Loucy (cell line): ENCODE data around the gene SGO2.

ENCODE experiments used
- H2AFZ ChIP-seq: fragments of 200-600 bp; sonication (generic); 2 replicates; pipeline ENCODE4 v1.6.0; 2016; ENCODE audit warnings: antibody characterized with exemption, mild to moderate bottlenecking, low read length, moderate library complexity
- H3F3A ChIP-seq: fragments of 200-600 bp; 2 replicates; pipeline ENCODE4 v1.6.0; 2016; ENCODE audit warnings: antibody characterized with exemption, low read depth, mild to moderate bottlenecking
- H3K27me3 ChIP-seq: fragments of 200-600 bp; sonication (generic); 2 replicates; pipeline ENCODE4 v1.6.1; 2014; ENCODE audit warnings: low read length, mild to moderate bottlenecking; ENCODE audit not compliant: insufficient read depth, poor library complexity, severe bottlenecking
- H3K36me3 ChIP-seq: fragments of 200-600 bp; sonication (generic); 2 replicates; pipeline ENCODE4 v1.6.1; 2016; ENCODE audit warnings: low read length; ENCODE audit not compliant: insufficient read depth
- H3K4me1 ChIP-seq: fragments of 200-600 bp; sonication (generic); 2 replicates; pipeline ENCODE4 v1.5.1; 2014; ENCODE audit warnings: low read length, mild to moderate bottlenecking; ENCODE audit not compliant: insufficient read depth, poor library complexity, severe bottlenecking
- H3K4me2 ChIP-seq: fragments of 200-600 bp; sonication (generic); 2 replicates; pipeline ENCODE4 v1.6.0; 2014; ENCODE audit warnings: antibody characterized with exemption, low read length, low read depth, mild to moderate bottlenecking; ENCODE audit not compliant: poor library complexity, severe bottlenecking
- H3K4me3 ChIP-seq: fragments of 200-600 bp; sonication (generic); 2 replicates; pipeline ENCODE4 v1.5.1; 2014; ENCODE audit warnings: low read length, mild to moderate bottlenecking, mixed read lengths; ENCODE audit not compliant: poor library complexity, severe bottlenecking
- H3K79me2 ChIP-seq: fragments of 200-600 bp; sonication (generic); 2 replicates; pipeline ENCODE4 v1.6.1; 2014; ENCODE audit warnings: low read length; ENCODE audit not compliant: insufficient read depth
- H3K9ac ChIP-seq: fragments of 200-600 bp; sonication (generic); 2 replicates; pipeline ENCODE4 v1.6.0; 2014; ENCODE audit warnings: mild to moderate bottlenecking, low read depth, low read length, moderate library complexity; ENCODE audit not compliant: poor library complexity, severe bottlenecking
- H3K9me2 ChIP-seq: fragments of 200-600 bp; sonication (generic); replicated peaks from 2 replicates; pipeline ENCODE4 v1.6.1; 2016; ENCODE audit warnings: low read depth, low read length, mixed read lengths
- H3K9me3 ChIP-seq: fragments of 200-600 bp; sonication (generic); 2 replicates; pipeline ENCODE4 v1.6.1; 2014; ENCODE audit warnings: mild to moderate bottlenecking, antibody characterized with exemption, low read length, low read depth; ENCODE audit not compliant: insufficient read depth
- H4K20me1 ChIP-seq: fragments of 200-600 bp; sonication (generic); 2 replicates; pipeline ENCODE4 v1.6.0; 2014; ENCODE audit warnings: antibody characterized with exemption, low read length, mild to moderate bottlenecking; ENCODE audit not compliant: insufficient read depth, poor library complexity, severe bottlenecking
- CTCF ChIP-seq: fragments of 200-600 bp; sonication (generic); conservative IDR thresholded peaks from 2 replicates; pipeline ENCODE4 v1.5.1; 2014; ENCODE audit warnings: mild to moderate bottlenecking, antibody characterized with exemption, low read length
- EZH2phosphoT487 ChIP-seq: fragments of 200-600 bp; IDR thresholded peaks from 2 replicates; pipeline ENCODE4 v1.6.1; 2018; ENCODE audit warnings: antibody characterized with exemption, mild to moderate bottlenecking, moderate library complexity, borderline replicate concordance

SGO2 gene

GRCh38 chr2:200614249-200614648 lies 88.2 kb downstream of the SGO2 start:
- no peak overlapping the region for H3K4me2 ChIP-seq
- H3K36me3 ChIP-seq = no peaks in the 10 kb centered on the region
- no peaks in the 10 kb centered on the region for H3K9me3 ChIP-seq
- no peaks in the 10 kb centered on the region for H4K20me1 ChIP-seq
- no peaks in the 10 kb centered on the region for H3K4me1 ChIP-seq
- H3F3A ChIP-seq = no peaks in the 10 kb centered on the region
- H3K9me2 ChIP-seq = no peaks in the 10 kb centered on the region
- H3K9ac ChIP-seq = no peak overlapping the region
- no peaks in the 10 kb centered on the region for H3K79me2 ChIP-seq
- TF ChIP-seq EZH2phosphoT487 = no peak
- TF ChIP-seq CTCF = no peak
- no peaks in the 10 kb centered on the region for H3K27me3 ChIP-seq
- no peak overlapping the region for H2AFZ ChIP-seq
- H3K4me3 ChIP-seq = no peak overlapping the region

- no peaks in the 10 kb centered on the region for H3F3A ChIP-seq
- no peaks in the 10 kb centered on the region for H4K20me1 ChIP-seq
- H3K79me2 ChIP-seq = no peaks in the 10 kb centered on the region
- no peak overlapping the region for H3K4me3 ChIP-seq
- H3K27me3 ChIP-seq = no peaks in the 10 kb centered on the region
- H2AFZ ChIP-seq = no peak overlapping the region
- no peaks in the 10 kb centered on the region for H3K9me2 ChIP-seq
- H3K36me3 ChIP-seq = no peaks in the 10 kb centered on the region
- no peaks in the 10 kb centered on the region for H3K9me3 ChIP-seq
- no peak overlapping the region for H3K9ac ChIP-seq
- TF ChIP-seq EZH2phosphoT487 (no peak), CTCF (no peak)
- H3K4me1 ChIP-seq = no peaks in the 10 kb centered on the region
- no peak overlapping the region for H3K4me2 ChIP-seq
Observed at GRCh38 chr2:200615247-200615646, 89.2 kb downstream of the SGO2 start.

GRCh38 chr2:200616193-200616592 lies 90.2 kb downstream of the SGO2 start:
- TF ChIP-seq CTCF (no peak), EZH2phosphoT487 (no peak)
- H3K36me3 ChIP-seq = no peaks in the 10 kb centered on the region
- no peaks in the 10 kb centered on the region for H3F3A ChIP-seq
- no peaks in the 10 kb centered on the region for H3K9me3 ChIP-seq
- H3K4me1 ChIP-seq = no peaks in the 10 kb centered on the region
- no peaks in the 10 kb centered on the region for H4K20me1 ChIP-seq
- H3K9me2 ChIP-seq = no peaks in the 10 kb centered on the region
- H3K27me3 ChIP-seq = no peaks in the 10 kb centered on the region
- no peak overlapping the region for H2AFZ ChIP-seq
- no peak overlapping the region for H3K4me2 ChIP-seq
- no peak overlapping the region for H3K9ac ChIP-seq
- H3K79me2 ChIP-seq = no peaks in the 10 kb centered on the region
- no peak overlapping the region for H3K4me3 ChIP-seq
